Nephron progenitor cell (in vitro differentiated cells): ENCODE data around the gene ERFL.

Source experiments
- DNase-seq: peaks from one replicate; pipeline ENCODE4 v3.0.0; 2021
- H3K27ac Mint-ChIP-seq: 2 replicates; pipeline ENCODE4 v1.8.0; 2021; ENCODE audit warnings: mild to moderate bottlenecking, moderate library complexity, mixed read lengths
- H3K27me3 Mint-ChIP-seq: 2 replicates; pipeline ENCODE4 v1.8.0; 2021; ENCODE audit warnings: mild to moderate bottlenecking, low read depth, mixed read lengths; ENCODE audit not compliant: poor library complexity
- H3K36me3 Mint-ChIP-seq: 2 replicates; pipeline ENCODE4 v1.8.0; 2021; ENCODE audit warnings: low read depth, mixed read lengths
- H3K4me1 Mint-ChIP-seq: 2 replicates; pipeline ENCODE4 v1.8.0; 2021; ENCODE audit warnings: mixed read lengths
- H3K4me3 Mint-ChIP-seq: 2 replicates; pipeline ENCODE4 v1.8.0; 2021; ENCODE audit warnings: mild to moderate bottlenecking, moderate library complexity, mixed read lengths
- H3K9me3 Mint-ChIP-seq: 2 replicates; pipeline ENCODE4 v1.8.0; 2021; ENCODE audit warnings: mild to moderate bottlenecking, moderate library complexity, mixed read lengths
- TF ChIP-seq, protein P1 (sequence below): fragments of 200-600 bp; sonication (generic); IDR thresholded peaks from 2 replicates; pipeline ENCODE4 v1.5.0; 2021; ENCODE audit warnings: antibody characterized with exemption

Gene ERFL

DNA sequence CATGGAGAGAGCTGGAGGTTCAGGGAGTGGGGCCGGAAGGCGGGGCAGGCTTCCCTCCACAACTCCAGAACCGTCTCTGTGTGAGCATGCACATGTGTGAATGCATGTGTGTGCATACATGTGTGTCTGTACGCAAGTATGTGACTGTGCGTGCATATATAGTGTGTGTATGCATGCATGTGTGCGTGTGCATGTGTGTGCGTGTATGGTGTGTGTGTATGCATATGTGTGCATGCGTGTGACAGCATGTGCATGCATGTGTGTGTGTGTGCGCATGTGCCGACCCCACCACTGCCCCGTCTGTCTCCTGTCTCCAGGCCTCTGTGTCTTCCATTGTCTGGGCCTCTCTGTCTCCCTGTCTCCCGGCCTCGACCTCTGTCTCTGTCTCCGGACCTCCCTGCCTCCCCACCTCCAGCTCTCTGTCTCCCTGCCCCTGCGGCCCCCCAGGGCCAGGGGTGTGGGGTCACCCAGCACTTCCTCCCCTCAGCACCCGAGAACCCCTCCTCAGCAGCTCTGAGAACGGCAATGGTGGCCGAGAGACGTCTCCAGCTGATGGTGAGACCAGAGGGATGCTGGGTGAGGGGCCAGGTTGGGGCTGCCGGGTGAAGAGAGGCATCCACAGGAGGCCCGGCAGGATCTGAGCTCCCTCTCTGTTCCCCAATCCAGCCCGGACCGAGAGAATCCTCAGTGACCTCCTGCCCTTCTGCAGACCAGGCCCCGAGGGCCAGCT lies 22.8 kb downstream of the ERFL start:
- Mint-ChIP-seq H3K4me3 (no peak overlapping the region), H3K9me3 (no peaks in the 10 kb centered on the region), H3K4me1 (peaks cover 33% of the 10 kb centered on the region), H3K36me3 (peaks cover 34% of the 10 kb centered on the region), H3K27ac (peak overlapping the region; percentile 82), H3K27me3 (no peaks in the 10 kb centered on the region)
- TF ChIP-seq, protein P1, sequence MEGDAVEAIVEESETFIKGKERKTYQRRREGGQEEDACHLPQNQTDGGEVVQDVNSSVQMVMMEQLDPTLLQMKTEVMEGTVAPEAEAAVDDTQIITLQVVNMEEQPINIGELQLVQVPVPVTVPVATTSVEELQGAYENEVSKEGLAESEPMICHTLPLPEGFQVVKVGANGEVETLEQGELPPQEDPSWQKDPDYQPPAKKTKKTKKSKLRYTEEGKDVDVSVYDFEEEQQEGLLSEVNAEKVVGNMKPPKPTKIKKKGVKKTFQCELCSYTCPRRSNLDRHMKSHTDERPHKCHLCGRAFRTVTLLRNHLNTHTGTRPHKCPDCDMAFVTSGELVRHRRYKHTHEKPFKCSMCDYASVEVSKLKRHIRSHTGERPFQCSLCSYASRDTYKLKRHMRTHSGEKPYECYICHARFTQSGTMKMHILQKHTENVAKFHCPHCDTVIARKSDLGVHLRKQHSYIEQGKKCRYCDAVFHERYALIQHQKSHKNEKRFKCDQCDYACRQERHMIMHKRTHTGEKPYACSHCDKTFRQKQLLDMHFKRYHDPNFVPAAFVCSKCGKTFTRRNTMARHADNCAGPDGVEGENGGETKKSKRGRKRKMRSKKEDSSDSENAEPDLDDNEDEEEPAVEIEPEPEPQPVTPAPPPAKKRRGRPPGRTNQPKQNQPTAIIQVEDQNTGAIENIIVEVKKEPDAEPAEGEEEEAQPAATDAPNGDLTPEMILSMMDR = no peak
- no peak for DNase-seq

DNA sequence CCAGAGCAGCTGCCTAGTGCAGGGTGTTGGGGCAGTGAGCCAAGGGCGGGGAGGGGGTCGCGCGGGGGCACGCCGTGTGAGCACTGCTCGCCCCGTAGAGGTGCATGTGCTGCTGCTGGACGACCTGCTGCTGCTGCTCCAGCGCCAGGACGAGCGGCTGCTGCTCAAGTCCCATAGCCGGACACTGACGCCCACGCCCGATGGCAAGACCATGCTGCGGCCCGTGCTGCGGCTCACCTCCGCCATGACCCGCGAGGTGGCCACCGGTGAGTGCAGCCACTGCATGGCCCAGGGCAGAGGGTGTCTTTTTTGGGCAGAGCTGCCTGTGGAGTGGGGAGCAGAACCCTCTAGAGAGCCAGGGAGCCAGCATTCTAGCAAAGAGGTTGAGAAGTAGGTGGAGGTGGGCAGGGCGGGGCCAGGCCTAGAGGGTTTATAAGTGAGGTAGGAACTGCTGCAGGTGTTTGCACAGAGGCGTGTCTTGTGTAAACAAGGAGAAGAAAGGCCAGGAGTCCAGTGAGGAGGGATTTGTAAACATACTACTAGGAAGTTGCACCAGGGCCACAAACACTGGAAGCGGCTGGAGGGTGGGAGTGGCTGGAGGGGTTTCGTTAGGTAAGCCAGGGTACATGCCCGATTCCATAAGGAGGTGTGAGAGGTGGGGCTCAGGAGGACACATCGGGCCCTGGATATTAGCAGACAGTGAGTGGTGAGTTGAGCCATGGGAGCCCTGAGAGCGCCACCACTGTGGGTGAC lies 24.0 kb downstream of the ERFL start:
- DNase-seq = no peak
- Mint-ChIP-seq H3K27me3 (no peaks in the 10 kb centered on the region), H3K27ac (peak overlapping the region; percentile 86), H3K4me3 (no peak overlapping the region), H3K4me1 (peaks cover 33% of the 10 kb centered on the region), H3K36me3 (peaks cover 41% of the 10 kb centered on the region), H3K9me3 (no peaks in the 10 kb centered on the region)
- TF ChIP-seq, protein P1 = no peak

DNA sequence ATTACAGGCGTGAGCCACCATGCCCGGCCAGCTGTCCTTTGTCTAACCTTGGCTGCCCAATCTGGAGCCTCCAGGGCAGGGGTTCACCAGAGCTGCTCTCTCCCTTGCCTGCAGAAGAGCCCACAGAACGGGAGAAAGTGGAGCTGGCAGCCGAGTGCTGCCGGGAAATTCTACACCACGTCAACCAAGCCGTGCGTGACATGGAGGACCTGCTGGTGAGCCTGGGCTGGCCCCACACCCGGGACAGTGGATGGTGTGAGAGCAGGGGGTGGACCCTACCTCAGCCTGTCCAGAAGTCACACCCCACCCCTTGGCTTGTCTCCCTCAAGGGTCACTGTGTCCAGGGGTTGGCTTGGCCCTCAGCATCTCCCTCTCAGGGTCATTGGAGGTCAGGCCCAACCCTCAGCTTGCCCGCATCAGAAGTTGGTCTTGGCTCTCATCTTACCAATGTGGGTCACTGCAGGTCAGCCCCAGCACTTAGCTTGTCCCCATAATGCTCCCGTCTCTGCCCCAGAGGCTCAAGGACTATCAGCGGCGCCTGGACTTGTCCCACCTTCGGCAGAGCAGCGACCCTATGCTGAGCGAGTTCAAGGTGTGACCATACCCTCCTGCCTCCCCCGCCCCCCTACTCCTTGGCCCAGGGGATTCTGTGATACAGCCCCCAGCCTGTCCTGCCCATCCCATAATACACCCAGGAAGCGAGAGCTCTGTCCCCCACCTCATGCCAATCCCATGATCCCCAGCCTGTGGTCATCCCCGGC lies 24.9 kb downstream of the ERFL start:
- H3K4me1 Mint-ChIP-seq = peaks cover 33% of the 10 kb centered on the region
- no peaks in the 10 kb centered on the region for H3K9me3 Mint-ChIP-seq
- TF ChIP-seq, protein P1 = no peak
- no peaks in the 10 kb centered on the region for H3K27me3 Mint-ChIP-seq
- H3K4me3 Mint-ChIP-seq = no peak overlapping the region
- H3K36me3 Mint-ChIP-seq = peaks cover 50% of the 10 kb centered on the region
- peak overlapping the region; percentile 93 for H3K27ac Mint-ChIP-seq
- peak; percentile 48 for DNase-seq

DNA sequence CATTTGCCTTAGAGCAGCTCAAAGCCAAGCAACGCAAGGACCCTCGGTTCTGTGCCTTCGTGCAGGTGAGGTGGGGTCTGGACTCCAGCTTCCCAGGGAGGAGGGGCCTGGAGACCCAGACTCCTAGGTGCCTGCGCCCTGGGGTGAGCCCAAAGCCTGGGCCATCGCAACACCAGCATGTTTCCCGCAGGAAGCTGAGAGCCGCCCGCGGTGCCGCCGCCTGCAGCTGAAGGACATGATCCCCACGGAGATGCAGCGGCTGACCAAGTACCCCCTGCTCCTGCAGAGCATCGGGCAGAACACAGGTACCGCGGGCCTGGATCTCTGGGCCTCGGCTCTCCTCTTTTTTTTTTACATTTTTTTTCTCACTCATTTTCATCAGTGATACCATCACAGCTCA lies 25.7 kb downstream of the ERFL start:
- Mint-ChIP-seq H3K4me1 (peaks cover 41% of the 10 kb centered on the region), H3K9me3 (no peaks in the 10 kb centered on the region), H3K27ac (peak overlapping the region; percentile 77), H3K36me3 (peaks cover 57% of the 10 kb centered on the region), H3K4me3 (no peak overlapping the region), H3K27me3 (no peaks in the 10 kb centered on the region)
- no peak for DNase-seq
- TF ChIP-seq, protein P1 = no peak

DNA sequence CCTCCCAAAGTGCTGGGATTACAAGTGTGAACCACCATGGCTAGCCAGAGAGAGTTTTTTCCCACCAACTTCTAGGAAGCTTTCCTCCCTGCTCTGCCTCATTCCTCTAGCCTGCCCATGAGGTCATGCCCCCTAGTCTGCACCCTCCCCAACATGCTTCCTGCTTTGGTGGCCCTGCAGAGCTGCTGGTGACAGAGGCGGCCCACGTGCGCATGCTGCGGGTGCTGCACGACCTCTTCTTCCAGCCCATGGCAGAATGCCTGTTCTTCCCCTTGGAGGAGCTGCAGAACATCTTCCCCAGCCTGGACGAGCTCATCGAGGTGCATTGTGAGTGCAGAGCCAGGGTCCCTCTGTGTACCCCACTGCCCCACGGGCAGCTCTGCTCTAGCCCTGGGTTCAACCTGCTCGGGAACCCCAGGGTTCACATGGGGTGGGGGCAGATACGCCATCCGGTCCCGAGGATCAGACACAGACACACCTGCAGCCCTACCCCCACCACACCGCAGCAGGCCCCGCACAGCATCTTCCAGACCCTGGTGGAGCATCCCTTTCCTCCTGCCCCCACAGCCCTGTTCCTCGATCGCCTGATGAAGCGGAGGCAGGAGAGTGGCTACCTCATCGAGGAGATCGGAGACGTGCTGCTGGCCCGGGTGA lies 26.4 kb downstream of the ERFL start:
- H3K9me3 Mint-ChIP-seq = no peaks in the 10 kb centered on the region
- TF ChIP-seq, protein P1 = no peak
- H3K36me3 Mint-ChIP-seq = peaks cover 57% of the 10 kb centered on the region
- H3K27me3 Mint-ChIP-seq = no peaks in the 10 kb centered on the region
- DNase-seq = no peak
- peaks cover 43% of the 10 kb centered on the region for H3K4me1 Mint-ChIP-seq
- no peak overlapping the region for H3K4me3 Mint-ChIP-seq
- H3K27ac Mint-ChIP-seq = no peak overlapping the region
